ENCODE results near the gene TARP.

DNA sequence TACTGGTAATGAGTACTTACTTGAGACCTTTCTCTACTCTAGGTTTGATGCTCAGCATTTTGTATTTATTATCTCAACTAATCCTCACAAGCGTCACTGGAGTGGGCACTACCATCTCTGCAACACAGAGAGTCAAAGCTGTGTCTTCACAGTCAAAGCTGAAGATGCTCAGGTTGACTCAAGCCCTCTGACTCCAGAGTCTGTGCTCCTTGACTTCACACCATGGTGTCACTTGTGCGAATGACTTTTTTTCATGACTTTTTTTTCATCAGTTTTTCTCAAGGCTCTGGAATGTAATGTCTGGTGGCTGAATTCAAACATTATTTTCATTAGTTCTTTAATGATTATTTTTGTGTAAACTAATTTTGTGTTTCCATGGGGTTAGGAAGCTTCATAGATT is 30.4 kb upstream of the TARP start:
- no peak for TF ChIP-seq SIN3A (IDR thresholded peaks at IDR 0.05; ENCODE audit: borderline replicate concordance, insufficient read depth, low read length)
- no peak for TF ChIP-seq POLR2AphosphoS5 (IDR thresholded peaks at IDR 0.05; ENCODE audit: low read depth, low read length)
- TF ChIP-seq REST (IDR thresholded peaks at IDR 0.05; ENCODE audit: insufficient read depth in 1 of 2, low read depth in 2 of 2, low read length in 2 of 2), result no peak
- no peak for TF ChIP-seq TAF1 (IDR thresholded peaks at IDR 0.05; ENCODE audit: borderline replicate concordance, insufficient read depth, low read length)
